Stomach (tissue), 9 donors: ENCODE results near the gene CCDC167. TPM values are rescaled to one million over a fixed set of nuclear protein-coding genes. Genes with fewer than 3 reads are reported as not detected.

Experiments used
- DNase-seq, 2 donors: peaks; one replicate each; pipeline versions ENCODE4 v3.0.0 to v3.0.0-alpha.2; 2013 to 2019
- H3K27ac ChIP-seq, 5 donors: fragments of 200-600 bp in 4 of 5; sonication (generic) in 4 of 5; one replicate each; pipeline ENCODE4 v1.5.1; 2013 to 2019; ENCODE audit warnings: mild to moderate bottlenecking in 1 of 5, moderate library complexity in 1 of 5
- H3K27me3 ChIP-seq, 3 donors: fragments of 200-600 bp; sonication (generic); one replicate each; pipeline ENCODE4 v1.5.1; 2017 to 2019; ENCODE audit warnings: mixed run types in 1 of 3
- H3K36me3 ChIP-seq, 4 donors: fragments of 200-600 bp; sonication (generic); 1 replicate in 3 of 4; 2 replicates in 1 of 4; pipeline ENCODE4 v1.5.1; 2016 to 2019
- H3K4me1 ChIP-seq, 4 donors: fragments of 200-600 bp; sonication (generic); one replicate each; pipeline ENCODE4 v1.5.1; 2016 to 2019
- H3K4me3 ChIP-seq, 4 donors: fragments of 200-600 bp; sonication (generic) in 3 of 4; one replicate each; pipeline ENCODE4 v1.5.1; 2016 to 2019; ENCODE audit warnings: mild to moderate bottlenecking in 1 of 4
- H3K9me3 ChIP-seq, 4 donors: fragments of 200-600 bp; sonication (generic); one replicate each; pipeline ENCODE4 v1.5.1; 2016 to 2019
- EP300 ChIP-seq: sonication (generic); formaldehyde crosslinking; IDR thresholded peaks from one replicate; pipeline ENCODE4 v1.6.1; 2017; ENCODE audit warnings: antibody characterized with exemption
- POLR2A ChIP-seq, 4 donors: fragments of 450-650 bp; IDR thresholded peaks; one replicate each; pipeline ENCODE4 v1.6.1; 2016; ENCODE audit warnings: antibody characterized with exemption in 4 of 4, control low read depth in 2 of 4, mild to moderate bottlenecking in 1 of 4, moderate library complexity in 1 of 4
- POLR2AphosphoS5 ChIP-seq, 3 donors: sonication (generic); formaldehyde crosslinking; IDR thresholded peaks; one replicate each; pipeline ENCODE4 v1.6.1; 2016; ENCODE audit warnings: antibody characterized with exemption in 3 of 3
- WGBS, 5 donors: extraction: QIAGEN DNeasy Blood & Tissue Kit in 3 of 5; methylation state at CpG; one replicate each; pipeline versions ENCODE4 v1.1.5 to v1.1.7; 2013 to 2018; 5-methylcytosine and 5-hydroxymethylcytosine counted together
- intact Hi-C: fragments of 100-400 bp; cut with DNase I; formaldehyde crosslinking; loops from one replicate; pipeline ENCODE4 v1.15.1; 2023; ENCODE audit warnings: low total_unique reads
- polyA plus RNA-seq, 3 donors: library from polyadenylated mRNA; stranded (reverse); fragments of 200-250 nt; gene quantifications; one replicate each; pipeline ENCODE4 v1.2.3, GENCODE V29; 2013
- total RNA-seq, 5 donors: library from RNA; depleted of rRNA; stranded (reverse); fragments of >200 nt; gene quantifications; one replicate each; pipeline versions ENCODE4 v1.1.0 to v1.2.3, GENCODE V29; 2014 to 2016
- TF ChIP-seq, protein P1 (sequence below), 7 experiments: fragments of 450-650 bp in 4 of 7; fragments of 200-600 bp in 3 of 7; sonication (generic) in 3 of 7; IDR thresholded peaks; one replicate each; pipeline ENCODE4 v1.5.1; 2016 to 2019; ENCODE audit warnings: antibody characterized with exemption in 7 of 7, control low read depth in 2 of 7, mild to moderate bottlenecking in 1 of 7
- donor health status: healthy with polysubstance abuse.
- donor health status: Bipolar disorder and iron deficiency.
- donor health status: healthy.

Gene CCDC167
- total and polyA plus RNA-seq, 8 donors = 4.2 to 47.8 (median 42.5) TPM; not detected in 1

GRCh38 chr6:37520926-37521325 lies 21.2 kb upstream of the CCDC167 start:
- DNase-seq = no peak
- 53 to 73% (median 69%) methylated on average over 2 to 6 of the region's 6 CpGs for WGBS, 5 donors
- H3K27ac ChIP-seq = no peak overlapping the region
- peaks cover 2 to 11% (median 8%) of the 10 kb centered on the region in 4 donors for H3K4me1 ChIP-seq
- TF ChIP-seq, protein P1, sequence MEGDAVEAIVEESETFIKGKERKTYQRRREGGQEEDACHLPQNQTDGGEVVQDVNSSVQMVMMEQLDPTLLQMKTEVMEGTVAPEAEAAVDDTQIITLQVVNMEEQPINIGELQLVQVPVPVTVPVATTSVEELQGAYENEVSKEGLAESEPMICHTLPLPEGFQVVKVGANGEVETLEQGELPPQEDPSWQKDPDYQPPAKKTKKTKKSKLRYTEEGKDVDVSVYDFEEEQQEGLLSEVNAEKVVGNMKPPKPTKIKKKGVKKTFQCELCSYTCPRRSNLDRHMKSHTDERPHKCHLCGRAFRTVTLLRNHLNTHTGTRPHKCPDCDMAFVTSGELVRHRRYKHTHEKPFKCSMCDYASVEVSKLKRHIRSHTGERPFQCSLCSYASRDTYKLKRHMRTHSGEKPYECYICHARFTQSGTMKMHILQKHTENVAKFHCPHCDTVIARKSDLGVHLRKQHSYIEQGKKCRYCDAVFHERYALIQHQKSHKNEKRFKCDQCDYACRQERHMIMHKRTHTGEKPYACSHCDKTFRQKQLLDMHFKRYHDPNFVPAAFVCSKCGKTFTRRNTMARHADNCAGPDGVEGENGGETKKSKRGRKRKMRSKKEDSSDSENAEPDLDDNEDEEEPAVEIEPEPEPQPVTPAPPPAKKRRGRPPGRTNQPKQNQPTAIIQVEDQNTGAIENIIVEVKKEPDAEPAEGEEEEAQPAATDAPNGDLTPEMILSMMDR (IDR thresholded peaks at IDR 0.05) = no peak
- no peak for TF ChIP-seq EP300
- no peak for TF ChIP-seq POLR2AphosphoS5 (IDR thresholded peaks at IDR 0.05)
- no peak for TF ChIP-seq POLR2A (IDR thresholded peaks at IDR 0.05)
- H3K9me3 ChIP-seq = peaks cover 0 to 7% (median 0%) of the 10 kb centered on the region in 4 donors
- H3K4me3 ChIP-seq = no peak overlapping the region
- intact Hi-C loops = no loop called here
- peaks cover 0 to 30% (median 18%) of the 10 kb centered on the region in 3 donors for H3K27me3 ChIP-seq
- no peaks in the 10 kb centered on the region for H3K36me3 ChIP-seq

GRCh38 chr6:37519461-37519860 lies 19.8 kb upstream of the CCDC167 start:
- H3K4me1 ChIP-seq = peaks cover 6 to 21% (median 17%) of the 10 kb centered on the region in 4 donors
- TF ChIP-seq, protein P1 (IDR thresholded peaks at IDR 0.05) = no peak
- TF ChIP-seq POLR2AphosphoS5 (IDR thresholded peaks at IDR 0.05) = no peak
- TF ChIP-seq POLR2A (IDR thresholded peaks at IDR 0.05) = no peak
- TF ChIP-seq EP300 = no peak
- peaks cover 0 to 34% (median 8%) of the 10 kb centered on the region in 3 donors for H3K27me3 ChIP-seq
- intact Hi-C loops = no loop called here
- whole genome bisulfite sequencing, 5 donors = 83 to 90% (median 86%) methylated on average over 5 of the region's 5 CpGs
- no peak overlapping the region for H3K27ac ChIP-seq
- H3K36me3 ChIP-seq = no peaks in the 10 kb centered on the region
- peaks cover 0 to 7% (median 0%) of the 10 kb centered on the region in 4 donors for H3K9me3 ChIP-seq
- DNase-seq = no peak
- H3K4me3 ChIP-seq = no peak overlapping the region

DNA sequence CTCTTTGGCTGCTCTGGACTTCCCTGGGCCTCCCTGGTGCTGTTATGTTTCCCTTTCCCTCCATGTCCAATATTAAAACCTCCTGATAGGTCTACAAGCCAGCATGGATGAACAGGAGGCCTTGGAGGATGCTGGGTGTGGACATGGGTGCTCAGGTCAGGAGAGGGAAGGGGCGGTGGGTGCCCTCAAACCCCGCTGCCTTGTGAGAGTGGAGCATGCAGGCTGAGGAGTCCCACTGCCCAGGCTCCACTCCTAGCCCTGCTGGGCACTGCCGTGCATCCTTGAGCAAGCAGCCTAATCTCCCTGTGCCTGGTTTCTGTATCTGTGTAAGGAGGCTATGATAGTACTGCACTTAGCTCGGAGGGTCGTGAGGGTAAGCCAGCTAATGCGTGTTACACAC lies 18.4 kb upstream of the CCDC167 start:
- H3K27me3 ChIP-seq = peaks cover 0 to 46% (median 15%) of the 10 kb centered on the region in 3 donors
- no peaks in the 10 kb centered on the region for H3K36me3 ChIP-seq
- TF ChIP-seq, protein P1 (IDR thresholded peaks at IDR 0.05) = no peak
- TF ChIP-seq EP300 (no peak), POLR2AphosphoS5 (IDR thresholded peaks at IDR 0.05) (no peak), POLR2A (IDR thresholded peaks at IDR 0.05) (no peak)
- intact Hi-C loops = no loop called here
- H3K27ac ChIP-seq = no peak overlapping the region
- no peak overlapping the region for H3K4me3 ChIP-seq
- peaks cover 0 to 7% (median 0%) of the 10 kb centered on the region in 4 donors for H3K9me3 ChIP-seq
- DNase-seq = no peak
- WGBS, 5 donors = 76 to 82% (median 79%) methylated on average over 4 to 6 of the region's 6 CpGs
- peaks cover 6 to 21% (median 17%) of the 10 kb centered on the region in 4 donors for H3K4me1 ChIP-seq

- intact Hi-C loops = no loop called here
- peaks cover 0 to 46% (median 22%) of the 10 kb centered on the region in 3 donors for H3K27me3 ChIP-seq
- H3K27ac ChIP-seq = peak overlapping the region in 2 of 5 donors; percentile 48 to 68
- WGBS, 5 donors = 60 to 77% (median 73%) methylated on average over 11 of the region's 11 CpGs
- TF ChIP-seq EP300 = no peak
- TF ChIP-seq, protein P1 (IDR thresholded peaks at IDR 0.05) = no peak
- TF ChIP-seq POLR2A (IDR thresholded peaks at IDR 0.05) = no peak
- TF ChIP-seq POLR2AphosphoS5 (IDR thresholded peaks at IDR 0.05) = no peak
- DNase-seq = peak in 1 of 2 donors; percentile 39
- no peaks in the 10 kb centered on the region for H3K36me3 ChIP-seq
- peaks cover 6 to 21% (median 17%) of the 10 kb centered on the region in 4 donors for H3K4me1 ChIP-seq
- H3K4me3 ChIP-seq = no peak overlapping the region
- peaks cover 0 to 7% (median 0%) of the 10 kb centered on the region in 4 donors for H3K9me3 ChIP-seq
Measured at GRCh38 chr6:37517411-37517812, 17.7 kb upstream of the CCDC167 start.
